Measurements from ENCODE around the gene PDSS1.
A peak's percentile ranks its signal among the peaks of the same experiment; 100 is the strongest.

Gene PDSS1

DNA sequence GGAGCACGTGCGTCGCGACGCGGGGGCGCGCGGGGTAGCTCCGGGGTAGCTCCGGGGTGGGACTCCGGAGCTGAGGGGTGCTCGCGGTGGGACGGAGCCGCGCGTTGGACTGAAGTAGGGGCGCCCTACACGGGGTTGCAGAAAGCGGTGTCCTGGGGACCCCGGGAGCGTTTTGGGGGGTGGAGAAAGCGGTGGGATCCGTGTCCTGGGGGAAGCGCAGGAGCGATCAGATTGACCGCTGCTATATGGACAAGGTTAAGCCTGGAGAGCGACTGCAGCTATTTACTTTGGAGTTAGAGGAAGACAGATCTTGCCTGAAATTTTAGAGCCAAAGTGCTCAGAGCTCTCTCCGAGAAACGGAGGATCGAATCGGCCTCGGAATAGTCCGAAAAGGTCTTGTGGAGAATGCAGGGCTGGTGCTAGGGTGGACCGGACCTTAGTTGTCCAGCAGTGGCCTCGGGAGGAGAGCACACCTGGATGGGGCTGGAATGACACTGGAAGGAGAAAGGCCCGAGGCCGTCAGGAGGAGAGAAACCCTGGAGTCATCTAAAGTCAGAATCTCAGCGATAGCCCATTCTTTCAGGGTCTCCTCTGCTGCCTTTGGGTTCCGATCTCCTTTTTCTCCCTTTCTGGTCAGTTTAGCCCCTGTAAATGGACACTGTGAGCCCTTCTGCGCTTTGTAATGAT is 564 bp downstream of the PDSS1 start:
- H3K36me3 ChIP-seq (ENCODE audit: control insufficient read depth, insufficient read depth, low read length) = no peaks in the 10 kb centered on the region
- no peaks in the 10 kb centered on the region for H3K4me1 ChIP-seq (ENCODE audit: control insufficient read depth, insufficient read depth, low read length, poor library complexity, severe bottlenecking)
- peak overlapping the region; percentile 94 for H3K4me3 ChIP-seq (ENCODE audit: insufficient read depth, low read depth, low read length, poor library complexity, severe bottlenecking)
- no peak for DNase-seq
- H3K27me3 ChIP-seq (replicated peaks; ENCODE audit: control insufficient read depth, insufficient read depth, low read length, poor library complexity, severe bottlenecking) = no peaks in the 10 kb centered on the region
- no peaks in the 10 kb centered on the region for H3K9me3 ChIP-seq (ENCODE audit: control insufficient read depth, low read length)
- H3K27ac ChIP-seq (ENCODE audit: insufficient read depth, low read length, poor library complexity, severe bottlenecking) = peak overlapping the region; percentile 76

DNA sequence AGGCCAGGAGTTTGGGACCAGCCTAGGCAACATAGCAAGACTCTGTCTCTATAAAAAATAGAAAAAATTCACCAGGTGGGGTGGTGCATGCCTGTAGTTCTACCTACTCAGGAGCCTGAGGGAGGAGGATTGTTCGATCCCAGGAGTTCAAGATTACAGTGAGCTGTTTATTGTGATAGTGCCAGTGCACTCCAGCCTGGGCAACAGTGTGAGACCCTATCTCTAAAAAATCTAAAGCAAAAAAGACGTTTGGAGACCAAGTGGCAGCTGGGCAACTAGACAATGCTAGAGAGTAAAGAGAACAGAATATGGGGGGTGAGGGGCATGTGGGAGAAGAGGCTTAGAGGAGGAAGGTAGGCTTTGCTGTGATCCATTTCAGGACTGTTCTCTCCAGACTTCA is 1.4 kb downstream of the PDSS1 start:
- no peak for DNase-seq
- no peak overlapping the region for H3K27ac ChIP-seq (ENCODE audit: insufficient read depth, low read length, poor library complexity, severe bottlenecking)
- H3K4me3 ChIP-seq (ENCODE audit: insufficient read depth, low read depth, low read length, poor library complexity, severe bottlenecking) = no peak overlapping the region

DNA sequence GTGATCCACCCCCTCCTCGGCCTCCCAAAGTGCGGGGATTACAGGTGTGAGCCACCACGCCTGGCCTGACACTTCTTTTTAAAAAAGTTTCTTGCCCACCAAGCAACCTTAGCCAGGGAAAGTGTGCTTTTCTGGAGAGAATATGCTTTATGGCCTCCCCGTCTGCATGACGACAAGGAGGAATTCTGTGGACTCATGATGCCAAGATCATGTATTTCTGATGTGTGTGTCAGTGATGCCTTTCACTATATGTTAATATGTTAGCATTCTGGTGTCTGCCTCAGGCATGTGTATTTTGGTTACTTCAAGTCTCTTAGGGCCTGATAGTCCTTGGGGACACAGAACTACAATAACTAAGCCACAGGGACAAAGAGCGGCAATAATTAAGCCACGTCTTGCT is 2.1 kb downstream of the PDSS1 start:
- DNase-seq = no peak
- no peaks in the 10 kb centered on the region for H3K27me3 ChIP-seq (replicated peaks; ENCODE audit: control insufficient read depth, insufficient read depth, low read length, poor library complexity, severe bottlenecking)
- H3K4me1 ChIP-seq (ENCODE audit: control insufficient read depth, insufficient read depth, low read length, poor library complexity, severe bottlenecking) = no peaks in the 10 kb centered on the region
- no peaks in the 10 kb centered on the region for H3K36me3 ChIP-seq (ENCODE audit: control insufficient read depth, insufficient read depth, low read length)
- H3K9me3 ChIP-seq (ENCODE audit: control insufficient read depth, low read length) = no peaks in the 10 kb centered on the region
- no peak overlapping the region for H3K4me3 ChIP-seq (ENCODE audit: insufficient read depth, low read depth, low read length, poor library complexity, severe bottlenecking)
- no peak overlapping the region for H3K27ac ChIP-seq (ENCODE audit: insufficient read depth, low read length, poor library complexity, severe bottlenecking)

More for the DNA sequence above, 1.4 kb downstream of the PDSS1 start:
- H3K4me1 ChIP-seq (ENCODE audit: control insufficient read depth, insufficient read depth, low read length, poor library complexity, severe bottlenecking) = no peaks in the 10 kb centered on the region
- H3K9me3 ChIP-seq (ENCODE audit: control insufficient read depth, low read length) = no peaks in the 10 kb centered on the region
- no peaks in the 10 kb centered on the region for H3K36me3 ChIP-seq (ENCODE audit: control insufficient read depth, insufficient read depth, low read length)
- H3K27me3 ChIP-seq (replicated peaks; ENCODE audit: control insufficient read depth, insufficient read depth, low read length, poor library complexity, severe bottlenecking) = no peaks in the 10 kb centered on the region

DNA sequence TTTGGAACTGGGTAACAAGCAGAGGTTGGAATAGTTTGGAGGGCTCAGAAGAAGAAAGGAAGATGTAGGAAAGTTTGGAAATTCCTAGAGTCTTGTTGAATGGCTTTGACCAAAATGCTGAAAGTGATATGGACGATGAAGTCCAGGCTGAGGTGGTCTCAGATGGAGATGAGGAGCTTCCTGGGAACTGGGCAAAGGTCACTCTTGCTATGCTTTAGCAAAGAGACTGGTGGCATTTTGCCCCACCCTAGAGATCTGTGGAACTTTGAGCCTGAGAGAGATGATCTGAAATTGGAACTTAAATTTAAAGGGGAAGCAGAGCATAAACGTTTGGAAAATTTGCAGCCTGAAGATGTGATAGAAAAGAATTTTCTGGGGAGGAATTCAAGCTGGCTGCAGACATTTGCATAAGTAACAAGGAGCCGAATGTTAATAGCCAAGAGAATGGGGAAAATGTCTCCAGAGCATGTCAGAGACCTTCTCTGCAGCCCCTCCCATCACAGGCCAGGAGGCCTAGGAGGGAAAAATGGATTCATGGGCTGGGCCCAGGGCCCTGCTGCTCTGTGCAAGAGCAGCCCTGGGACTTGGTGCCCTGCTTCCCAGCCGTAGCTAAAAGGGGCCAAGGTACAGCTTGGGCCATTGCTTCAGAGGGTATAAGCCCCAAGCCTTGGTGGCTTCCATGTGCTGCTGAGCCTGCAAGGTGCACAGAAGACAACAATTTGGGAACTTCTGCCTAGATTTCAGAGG is 3.6 kb downstream of the PDSS1 start:
- Histone ChIP-seq H3K27me3 (replicated peaks; ENCODE audit: control insufficient read depth, insufficient read depth, low read length, poor library complexity, severe bottlenecking) (no peaks in the 10 kb centered on the region), H3K36me3 (ENCODE audit: control insufficient read depth, insufficient read depth, low read length) (peaks cover 4% of the 10 kb centered on the region), H3K9me3 (ENCODE audit: control insufficient read depth, low read length) (no peaks in the 10 kb centered on the region), H3K4me3 (ENCODE audit: insufficient read depth, low read depth, low read length, poor library complexity, severe bottlenecking) (no peak overlapping the region), H3K27ac (ENCODE audit: insufficient read depth, low read length, poor library complexity, severe bottlenecking) (no peak overlapping the region), H3K4me1 (ENCODE audit: control insufficient read depth, insufficient read depth, low read length, poor library complexity, severe bottlenecking) (no peaks in the 10 kb centered on the region)
- DNase-seq = no peak

DNA sequence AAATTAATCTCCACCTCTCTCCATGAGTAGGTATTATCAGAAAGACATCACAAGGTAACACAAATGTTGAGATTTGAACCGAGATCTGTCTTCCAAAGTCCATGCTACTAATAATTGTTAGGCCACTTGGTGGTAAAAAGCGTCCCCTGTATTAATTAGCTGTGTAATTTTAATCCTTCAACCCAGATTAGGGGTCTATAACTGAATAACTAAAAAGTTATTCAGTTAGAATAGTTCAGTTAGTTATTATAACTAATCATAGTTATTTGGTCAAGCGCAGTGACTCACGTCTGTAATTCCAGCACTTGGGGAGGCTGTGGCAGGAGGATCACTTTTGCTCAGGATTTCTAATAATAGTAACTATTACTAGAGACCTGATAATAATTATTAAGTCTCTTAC is 5.6 kb downstream of the PDSS1 start:
- H3K4me1 ChIP-seq (ENCODE audit: control insufficient read depth, insufficient read depth, low read length, poor library complexity, severe bottlenecking) = no peaks in the 10 kb centered on the region
- H3K4me3 ChIP-seq (ENCODE audit: insufficient read depth, low read depth, low read length, poor library complexity, severe bottlenecking) = no peak overlapping the region
- no peaks in the 10 kb centered on the region for H3K27me3 ChIP-seq (replicated peaks; ENCODE audit: control insufficient read depth, insufficient read depth, low read length, poor library complexity, severe bottlenecking)
- no peak overlapping the region for H3K27ac ChIP-seq (ENCODE audit: insufficient read depth, low read length, poor library complexity, severe bottlenecking)
- DNase-seq = no peak
- peaks cover 14% of the 10 kb centered on the region for H3K36me3 ChIP-seq (ENCODE audit: control insufficient read depth, insufficient read depth, low read length)
- H3K9me3 ChIP-seq (ENCODE audit: control insufficient read depth, low read length) = no peaks in the 10 kb centered on the region

DNA sequence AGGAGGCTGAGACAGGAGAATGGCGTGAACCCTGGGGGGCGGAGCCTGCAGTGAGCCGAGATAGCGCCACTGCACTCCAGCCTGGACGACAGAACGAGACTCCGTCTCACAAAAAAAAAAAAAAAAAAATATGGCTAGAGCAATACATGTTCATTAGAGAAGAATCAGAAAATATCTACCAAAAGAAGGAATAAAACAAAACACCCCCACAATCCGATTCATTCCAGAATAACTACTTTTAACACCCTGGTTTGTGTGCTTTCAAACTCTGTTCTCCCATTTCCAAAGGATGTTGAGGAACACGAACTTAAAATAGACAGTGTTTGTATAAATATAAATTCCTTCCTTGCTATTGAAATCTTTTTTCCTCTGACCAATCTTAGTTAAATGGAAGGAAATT is 6.5 kb downstream of the PDSS1 start:
- Histone ChIP-seq H3K4me1 (ENCODE audit: control insufficient read depth, insufficient read depth, low read length, poor library complexity, severe bottlenecking) (no peaks in the 10 kb centered on the region), H3K27ac (ENCODE audit: insufficient read depth, low read length, poor library complexity, severe bottlenecking) (no peak overlapping the region), H3K27me3 (replicated peaks; ENCODE audit: control insufficient read depth, insufficient read depth, low read length, poor library complexity, severe bottlenecking) (no peaks in the 10 kb centered on the region), H3K4me3 (ENCODE audit: insufficient read depth, low read depth, low read length, poor library complexity, severe bottlenecking) (no peak overlapping the region), H3K9me3 (ENCODE audit: control insufficient read depth, low read length) (no peaks in the 10 kb centered on the region), H3K36me3 (ENCODE audit: control insufficient read depth, insufficient read depth, low read length) (peaks cover 15% of the 10 kb centered on the region)
- no peak for DNase-seq

DNA sequence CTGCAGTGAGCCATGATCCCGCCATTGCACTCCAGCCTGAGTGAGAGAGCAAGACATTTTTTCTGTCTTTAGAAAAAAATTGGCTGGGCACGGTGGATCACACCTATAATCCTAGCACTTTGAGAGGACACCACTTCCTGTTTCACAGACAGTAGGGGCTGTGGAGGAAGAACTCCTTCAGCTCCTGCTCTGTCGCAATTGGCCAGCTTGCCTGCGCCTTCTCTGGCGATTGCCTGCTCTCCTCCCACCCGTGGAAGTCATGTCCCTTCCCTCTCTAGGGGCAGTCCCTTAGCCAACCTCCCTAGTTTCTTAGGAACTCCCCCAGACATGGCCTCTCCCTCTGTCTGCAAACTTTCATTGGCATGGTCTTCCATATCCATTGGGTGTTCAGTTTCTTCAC is 8.7 kb downstream of the PDSS1 start:
- Histone ChIP-seq H3K27ac (ENCODE audit: insufficient read depth, low read length, poor library complexity, severe bottlenecking) (no peak overlapping the region), H3K4me1 (ENCODE audit: control insufficient read depth, insufficient read depth, low read length, poor library complexity, severe bottlenecking) (no peaks in the 10 kb centered on the region)
- no peak for DNase-seq

DNA sequence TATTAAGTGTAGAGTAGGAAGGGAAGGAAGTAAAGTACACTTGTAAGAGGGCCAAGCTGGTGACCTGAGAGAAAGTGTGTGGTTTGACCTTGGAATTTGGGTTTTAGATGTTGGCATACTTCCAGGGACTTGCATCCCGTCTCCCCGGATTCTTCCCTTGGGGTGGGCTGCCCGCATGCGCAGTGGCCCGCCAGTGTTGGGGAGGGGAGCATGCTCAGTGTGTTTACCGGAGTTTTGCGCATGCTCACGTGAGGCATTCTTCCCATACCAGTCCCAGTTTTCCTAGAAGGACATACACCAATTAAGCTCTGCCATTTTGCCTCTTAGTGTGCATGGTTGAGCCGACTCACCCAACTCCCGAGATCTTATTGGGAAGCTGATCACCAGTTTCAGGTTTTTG is 9.4 kb downstream of the PDSS1 start:
- no peaks in the 10 kb centered on the region for H3K27me3 ChIP-seq (replicated peaks; ENCODE audit: control insufficient read depth, insufficient read depth, low read length, poor library complexity, severe bottlenecking)
- H3K27ac ChIP-seq (ENCODE audit: insufficient read depth, low read length, poor library complexity, severe bottlenecking) = no peak overlapping the region
- H3K36me3 ChIP-seq (ENCODE audit: control insufficient read depth, insufficient read depth, low read length) = peaks cover 15% of the 10 kb centered on the region
- no peak overlapping the region for H3K4me3 ChIP-seq (ENCODE audit: insufficient read depth, low read depth, low read length, poor library complexity, severe bottlenecking)
- DNase-seq = no peak
- H3K9me3 ChIP-seq (ENCODE audit: control insufficient read depth, low read length) = no peaks in the 10 kb centered on the region
- H3K4me1 ChIP-seq (ENCODE audit: control insufficient read depth, insufficient read depth, low read length, poor library complexity, severe bottlenecking) = no peaks in the 10 kb centered on the region

More for the DNA sequence above, 8.7 kb downstream of the PDSS1 start:
- Histone ChIP-seq H3K36me3 (ENCODE audit: control insufficient read depth, insufficient read depth, low read length) (peaks cover 15% of the 10 kb centered on the region), H3K27me3 (replicated peaks; ENCODE audit: control insufficient read depth, insufficient read depth, low read length, poor library complexity, severe bottlenecking) (no peaks in the 10 kb centered on the region), H3K4me3 (ENCODE audit: insufficient read depth, low read depth, low read length, poor library complexity, severe bottlenecking) (no peak overlapping the region), H3K9me3 (ENCODE audit: control insufficient read depth, low read length) (no peaks in the 10 kb centered on the region)

DNA sequence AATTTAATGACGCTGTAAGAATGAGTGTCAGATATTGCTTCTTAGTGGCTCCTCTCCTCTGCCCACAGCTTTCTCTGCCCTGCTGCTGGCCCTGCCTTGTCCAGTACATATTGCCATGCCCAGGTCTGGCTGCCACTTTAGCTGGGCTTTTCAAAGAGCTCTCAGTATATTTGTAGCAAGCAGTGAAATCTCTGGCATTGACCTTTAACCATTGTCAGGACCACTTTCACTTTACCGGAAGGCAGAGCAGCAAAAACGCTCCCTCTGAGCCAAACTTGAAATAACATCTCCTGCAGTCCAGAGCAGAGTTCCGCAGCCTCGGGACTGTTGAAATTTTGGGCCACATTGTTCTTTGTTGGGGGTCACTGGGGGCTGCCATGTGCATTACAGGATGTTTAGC is 13.8 kb downstream of the PDSS1 start:
- H3K4me3 ChIP-seq (ENCODE audit: insufficient read depth, low read depth, low read length, poor library complexity, severe bottlenecking) = no peak overlapping the region
- H3K27me3 ChIP-seq (replicated peaks; ENCODE audit: control insufficient read depth, insufficient read depth, low read length, poor library complexity, severe bottlenecking) = no peaks in the 10 kb centered on the region
- no peak overlapping the region for H3K27ac ChIP-seq (ENCODE audit: insufficient read depth, low read length, poor library complexity, severe bottlenecking)
- H3K9me3 ChIP-seq (ENCODE audit: control insufficient read depth, low read length) = no peaks in the 10 kb centered on the region
- DNase-seq = no peak
- no peaks in the 10 kb centered on the region for H3K4me1 ChIP-seq (ENCODE audit: control insufficient read depth, insufficient read depth, low read length, poor library complexity, severe bottlenecking)
- peaks cover 13% of the 10 kb centered on the region for H3K36me3 ChIP-seq (ENCODE audit: control insufficient read depth, insufficient read depth, low read length)

DNA sequence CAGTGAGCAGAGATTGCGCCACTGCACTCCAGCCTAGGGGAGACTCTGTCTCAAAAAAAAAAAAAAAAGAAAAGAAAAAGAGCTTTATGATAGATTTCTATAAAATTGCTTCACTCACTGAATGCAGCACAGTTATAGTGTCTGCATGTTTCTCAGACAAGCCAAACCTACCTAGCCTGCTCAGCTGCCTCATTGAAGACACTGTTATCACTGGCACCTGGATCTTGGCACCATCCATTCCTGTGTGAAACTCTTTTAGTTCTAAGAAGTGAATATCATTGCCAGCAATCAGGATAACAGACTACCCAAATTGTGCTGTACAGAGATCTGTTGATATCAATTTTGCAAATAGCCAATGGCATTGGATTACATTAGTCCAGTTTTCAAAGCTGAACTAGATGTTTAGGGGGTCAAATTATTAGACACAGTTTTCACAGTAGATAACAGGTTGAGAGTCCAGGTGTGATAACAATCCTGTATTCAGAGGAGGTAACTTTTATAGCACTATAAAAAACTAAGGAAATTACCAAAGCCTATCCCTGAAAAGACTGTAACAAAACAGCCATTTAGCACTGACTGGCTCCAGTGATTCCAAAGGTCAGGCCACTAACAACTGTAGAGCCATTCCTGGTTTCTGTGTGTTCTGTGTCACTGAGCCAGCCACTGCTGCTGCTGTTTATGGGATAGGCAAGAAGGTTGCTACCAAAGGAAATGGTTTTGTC is 17.1 kb downstream of the PDSS1 start:
- Histone ChIP-seq H3K9me3 (ENCODE audit: control insufficient read depth, low read length) (no peaks in the 10 kb centered on the region), H3K27ac (ENCODE audit: insufficient read depth, low read length, poor library complexity, severe bottlenecking) (no peak overlapping the region), H3K27me3 (replicated peaks; ENCODE audit: control insufficient read depth, insufficient read depth, low read length, poor library complexity, severe bottlenecking) (no peaks in the 10 kb centered on the region), H3K4me1 (ENCODE audit: control insufficient read depth, insufficient read depth, low read length, poor library complexity, severe bottlenecking) (no peaks in the 10 kb centered on the region), H3K36me3 (ENCODE audit: control insufficient read depth, insufficient read depth, low read length) (peaks cover 3% of the 10 kb centered on the region), H3K4me3 (ENCODE audit: insufficient read depth, low read depth, low read length, poor library complexity, severe bottlenecking) (no peak overlapping the region)
- DNase-seq = no peak

All from effector memory CD4-positive, alpha-beta T cell (primary cell).